Pons (tissue), 1 donor: Measurements from ENCODE around the gene MB.

Experiments
- DNase-seq: peaks from one replicate; pipeline ENCODE4 v3.0.0-alpha.2; 2016; ENCODE audit warnings: low spot score

Gene MB

GRCh38 chr22:35572556-35572955 is 44.6 kb downstream of the MB start:
- DNase-seq: peak; percentile 38

DNA sequence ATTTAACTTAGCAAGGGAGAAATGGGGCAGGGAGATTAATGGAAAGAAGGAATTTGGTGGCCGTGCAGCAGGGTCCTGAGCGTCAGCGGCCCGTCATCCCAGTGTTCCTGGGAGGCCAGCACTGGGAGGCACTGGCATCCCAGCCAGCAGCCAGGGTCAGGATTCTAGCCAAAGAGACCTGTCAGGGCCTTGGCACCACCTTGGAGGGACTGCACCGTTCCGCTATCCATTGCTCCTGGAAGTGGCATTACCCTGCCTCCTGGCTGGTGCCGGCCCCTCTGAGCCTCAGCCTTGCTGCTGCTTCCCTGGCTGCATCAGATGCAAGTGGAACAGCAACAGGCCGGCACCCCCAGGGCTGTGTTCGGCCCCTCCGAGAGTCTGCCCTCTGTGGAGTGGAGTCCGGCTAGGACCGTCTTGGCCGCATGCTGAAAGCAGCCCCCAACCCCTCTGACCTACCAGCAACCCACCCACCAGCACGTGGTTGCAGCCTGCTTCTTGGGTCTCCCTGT is 46.4 kb downstream of the MB start:
- DNase-seq: no peak

DNA sequence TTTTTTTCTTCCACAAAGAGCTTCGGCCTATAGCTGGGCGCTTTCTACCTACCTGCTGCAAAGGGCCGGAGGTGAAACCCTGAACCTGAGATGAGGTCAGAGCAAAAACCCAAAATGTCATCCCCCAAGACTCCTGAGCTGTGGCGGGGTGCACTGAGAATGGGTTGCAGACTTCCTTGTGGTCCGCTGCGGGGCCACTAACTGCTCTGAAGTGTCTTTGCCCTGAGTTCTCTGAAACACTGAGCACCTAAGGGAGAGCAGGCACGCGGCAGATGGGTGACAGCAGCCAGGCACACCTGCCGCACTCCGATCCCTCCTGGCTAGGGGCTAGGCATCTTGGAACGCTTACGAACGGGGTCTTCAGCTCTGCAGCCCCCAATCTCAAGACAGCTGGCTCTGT is 47.2 kb downstream of the MB start:
- no peak for DNase-seq

DNA sequence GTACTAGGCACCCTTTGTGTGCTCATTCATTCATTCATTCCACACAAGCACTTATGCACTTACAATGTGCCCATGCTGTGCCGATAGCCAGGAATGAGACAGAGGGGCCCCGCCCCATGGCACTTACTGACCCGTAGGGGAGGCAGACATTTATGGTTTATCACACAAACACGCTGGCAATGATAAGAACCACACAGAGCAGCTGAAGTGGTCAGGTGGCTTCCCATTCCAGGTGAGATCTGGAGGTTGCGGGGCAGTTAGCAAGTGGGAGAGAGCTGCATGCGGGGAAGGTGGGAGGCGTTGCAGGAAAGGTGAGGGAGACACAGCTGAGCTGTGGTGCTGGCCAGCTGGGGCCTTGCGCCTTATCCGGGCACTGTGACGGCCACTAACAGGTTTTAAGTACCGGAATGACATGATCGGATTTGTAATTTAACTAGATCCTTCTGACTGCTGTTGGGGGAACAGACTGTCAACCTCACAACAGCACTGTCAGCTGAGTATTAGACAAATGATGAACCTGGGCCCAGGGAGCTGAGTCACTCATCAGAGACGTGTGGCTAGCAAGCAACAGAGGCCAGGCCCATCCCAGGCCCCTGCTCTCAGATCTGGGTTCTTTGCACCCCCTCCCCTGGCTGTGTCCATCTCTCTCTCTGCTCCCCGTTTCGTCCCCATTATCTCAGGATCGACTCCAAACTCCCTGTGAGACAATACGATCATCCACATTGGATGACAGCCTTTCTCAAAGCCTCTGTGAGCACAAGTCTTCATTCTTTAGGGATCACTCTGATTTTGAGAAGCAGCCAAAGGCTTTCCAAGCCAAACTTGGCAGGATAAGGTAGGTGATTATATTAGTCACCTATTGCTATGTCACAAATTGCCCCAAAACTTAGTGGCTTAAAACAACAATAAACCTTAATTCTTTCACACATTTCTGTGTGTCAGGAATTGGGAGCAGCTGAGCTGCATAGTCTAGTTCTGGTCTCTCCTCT is 48.1 kb downstream of the MB start:
- DNase-seq: no peak

- DNase-seq: no peak
Measured at GRCh38 chr22:35567351-35568141, 49.6 kb downstream of the MB start.

- DNase-seq: no peak
Measured at GRCh38 chr22:35564975-35565867, 51.9 kb downstream of the MB start.

DNA sequence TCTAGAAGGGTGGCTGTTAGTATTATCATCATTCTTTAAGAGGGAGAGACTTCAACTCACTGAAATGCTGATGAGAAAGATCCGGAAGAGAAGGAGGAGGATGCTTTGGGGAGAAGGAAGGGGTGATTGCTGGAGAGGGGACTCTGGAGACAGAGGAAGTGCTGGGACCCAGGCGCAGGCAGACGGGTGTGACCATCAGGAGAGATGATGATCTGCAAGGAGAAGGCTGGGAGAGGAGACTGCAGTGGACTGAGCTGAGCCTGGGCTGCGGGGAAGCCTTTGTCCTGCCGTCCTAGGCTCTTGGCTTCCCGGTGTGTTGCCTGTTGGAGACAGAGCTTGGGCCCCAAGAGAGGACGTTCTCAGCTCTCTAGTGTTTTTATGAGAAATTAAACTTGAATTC is 53.9 kb downstream of the MB start:
- DNase-seq: no peak

GRCh38 chr22:35561796-35562526 is 55.2 kb downstream of the MB start:
- DNase-seq: no peak

- DNase-seq: no peak
Measured at GRCh38 chr22:35560824-35561223, 56.3 kb downstream of the MB start.

DNA sequence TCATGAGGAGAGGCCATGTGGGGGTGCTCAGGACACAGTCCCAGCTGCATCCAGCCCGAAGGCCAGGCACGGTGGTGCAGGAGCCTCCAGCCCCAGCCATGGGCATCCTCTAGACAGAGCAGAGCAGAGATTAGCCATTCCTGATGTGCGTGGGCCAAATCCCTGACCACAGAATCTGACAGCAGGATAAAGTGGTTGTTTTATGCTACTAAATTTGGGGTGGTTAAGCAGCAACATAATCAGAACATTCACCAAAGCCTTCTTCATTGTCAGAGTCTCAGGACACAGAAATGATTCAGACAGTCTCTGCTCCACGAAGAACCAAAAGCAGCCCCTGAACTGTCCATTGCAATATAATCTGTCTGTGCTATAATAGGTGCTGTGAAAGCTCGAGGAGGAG is 56.8 kb downstream of the MB start:
- no peak for DNase-seq

DNA sequence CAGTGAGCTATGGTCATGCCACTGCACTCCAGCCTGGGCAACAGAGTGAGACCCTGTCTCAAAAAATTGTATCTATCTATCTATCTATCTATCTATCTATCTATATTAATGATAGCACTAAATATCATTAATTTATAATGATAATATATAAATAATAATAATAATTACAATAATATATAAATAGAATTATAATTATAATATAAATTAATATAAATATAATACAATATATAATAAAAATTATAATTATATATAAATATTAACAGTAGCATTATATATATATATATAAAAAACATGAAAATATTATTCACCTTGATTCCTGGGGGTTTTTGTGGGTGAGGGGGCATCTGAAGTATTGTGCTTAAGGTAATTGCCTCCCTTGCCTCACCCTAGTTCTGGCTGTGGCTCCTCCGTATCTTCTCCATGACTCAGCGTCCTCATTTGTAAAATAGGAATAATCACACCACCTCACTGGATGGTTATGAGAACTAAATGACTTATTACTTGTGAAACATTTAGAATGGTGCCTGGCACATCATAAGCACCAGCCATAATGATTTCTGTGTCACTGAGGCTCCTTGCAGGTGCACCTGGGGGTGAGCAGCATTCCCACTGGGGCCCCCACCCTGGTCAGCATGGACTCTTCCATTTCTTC is 57.6 kb downstream of the MB start:
- no peak for DNase-seq

DNA sequence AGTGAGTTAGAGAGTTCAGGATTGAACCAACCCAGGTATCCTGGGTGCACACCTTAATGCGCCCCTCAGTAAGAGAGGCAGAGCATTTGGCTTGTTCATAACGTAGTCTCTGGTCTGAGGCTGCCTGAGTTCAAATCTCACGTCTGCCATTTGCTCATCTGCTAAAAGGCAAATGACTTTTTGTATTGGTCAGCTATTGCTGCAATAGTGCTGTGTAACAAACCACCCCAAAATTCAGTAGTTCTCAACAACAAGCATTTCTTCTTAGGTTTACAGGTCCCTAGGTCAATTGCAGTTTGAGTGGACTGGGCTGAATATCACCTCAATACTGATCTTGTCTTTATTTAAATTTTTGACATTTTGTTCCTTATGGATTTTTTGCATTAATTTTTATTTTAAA is 58.4 kb downstream of the MB start:
- DNase-seq: no peak

DNA sequence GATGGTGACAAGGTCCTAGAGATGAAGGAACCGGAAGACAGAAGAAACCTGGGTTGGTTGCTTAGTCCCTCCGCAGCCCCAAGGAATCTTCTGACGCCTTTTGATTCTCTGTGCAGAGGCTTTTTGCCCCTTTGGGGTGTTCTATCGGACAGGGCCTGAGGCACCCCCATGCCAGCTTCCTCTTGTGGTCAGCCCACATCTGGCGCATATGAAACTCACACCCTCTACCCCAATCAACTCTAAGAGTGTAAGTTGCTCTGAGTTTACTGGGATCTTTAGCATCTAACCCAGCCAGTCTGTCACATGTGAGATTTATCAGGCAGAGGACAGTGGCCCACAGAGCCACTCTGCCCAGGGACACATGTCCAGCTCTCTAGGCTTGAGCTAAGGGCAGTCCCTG is 59.1 kb downstream of the MB start:
- no peak for DNase-seq
